GM12892 (cell line): Measurements from ENCODE around the gene DMAP1.

Experiments
- DNase-seq: peaks from one replicate; pipeline ENCODE4 v3.0.0; 2011; ENCODE audit not compliant: insufficient read length
- FAIRE-seq: peaks from 2 replicates; lab custom pipeline; 2011; peaks lifted over from hg19 to GRCh38; lab: Jason Lieb, UNC
- POLR2A ChIP-seq: IDR thresholded peaks from 2 replicates; pipeline ENCODE4 v1.6.1; 2011; ENCODE audit warnings: low read depth, low read length, control low read depth
- POLR2AphosphoS5 ChIP-seq: IDR thresholded peaks from 2 replicates; pipeline ENCODE4 v1.6.1; 2011; ENCODE audit warnings: low read depth, low read length, control low read depth
- TAF1 ChIP-seq: IDR thresholded peaks from 2 replicates; pipeline ENCODE4 v1.6.1; 2011; ENCODE audit warnings: low read depth, mild to moderate bottlenecking, control low read depth, low read length, borderline replicate concordance

The DMAP1 gene

DNA sequence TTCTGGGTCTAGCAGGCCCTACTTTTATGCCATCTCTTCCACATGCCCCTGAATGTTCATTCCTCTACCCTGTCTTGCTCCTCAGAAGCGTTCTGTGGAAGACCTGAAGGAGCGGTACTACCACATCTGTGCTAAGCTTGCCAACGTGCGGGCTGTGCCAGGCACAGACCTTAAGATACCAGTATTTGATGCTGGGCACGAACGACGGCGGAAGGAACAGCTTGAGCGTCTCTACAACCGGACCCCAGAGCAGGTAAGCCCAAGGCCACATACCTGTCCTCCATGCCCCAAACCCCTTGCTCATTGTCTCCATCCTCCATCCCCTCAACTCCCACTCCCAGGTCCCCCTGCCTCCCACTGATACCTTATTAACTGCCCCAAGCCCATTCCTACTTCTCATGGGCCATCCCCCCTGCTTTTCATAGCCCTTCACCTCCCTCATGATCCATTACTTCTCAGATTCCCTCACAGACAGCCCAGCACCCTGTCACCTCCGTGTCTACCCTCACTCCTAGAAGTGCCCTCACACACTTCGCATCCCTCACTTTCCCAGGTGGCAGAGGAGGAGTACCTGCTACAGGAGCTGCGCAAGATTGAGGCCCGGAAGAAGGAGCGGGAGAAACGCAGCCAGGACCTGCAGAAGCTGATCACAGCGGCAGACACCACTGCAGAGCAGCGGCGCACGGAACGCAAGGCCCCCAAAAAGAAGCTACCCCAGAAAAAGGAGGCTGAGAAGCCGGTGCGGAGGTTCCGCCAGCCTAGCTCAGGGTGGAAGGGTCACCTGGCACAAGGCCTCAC, 5.4 kb downstream of the DMAP1 start:
- TF ChIP-seq POLR2A (no peak), TAF1 (no peak), POLR2AphosphoS5 (no peak)
- DNase-seq (no peak), FAIRE-seq (no peak)

DNA sequence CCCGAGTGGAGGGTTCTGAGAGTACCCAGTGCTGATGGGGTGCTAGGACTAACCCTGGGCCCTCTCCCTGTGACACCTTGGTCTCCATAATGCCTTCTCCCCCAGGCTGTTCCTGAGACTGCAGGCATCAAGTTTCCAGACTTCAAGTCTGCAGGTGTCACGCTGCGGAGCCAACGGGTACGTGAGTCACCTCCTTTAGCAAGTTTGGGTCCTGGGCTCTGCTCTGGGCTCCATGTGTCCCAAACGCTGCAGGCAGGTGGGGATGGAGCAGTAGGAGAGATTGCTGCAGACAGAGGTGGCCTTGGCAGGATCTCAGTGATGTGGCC, 6.0 kb downstream of the DMAP1 start:
- DNase-seq (no peak), FAIRE-seq (no peak)
- TF ChIP-seq POLR2A: no peak
- no peak for TF ChIP-seq POLR2AphosphoS5
- no peak for TF ChIP-seq TAF1

DNA sequence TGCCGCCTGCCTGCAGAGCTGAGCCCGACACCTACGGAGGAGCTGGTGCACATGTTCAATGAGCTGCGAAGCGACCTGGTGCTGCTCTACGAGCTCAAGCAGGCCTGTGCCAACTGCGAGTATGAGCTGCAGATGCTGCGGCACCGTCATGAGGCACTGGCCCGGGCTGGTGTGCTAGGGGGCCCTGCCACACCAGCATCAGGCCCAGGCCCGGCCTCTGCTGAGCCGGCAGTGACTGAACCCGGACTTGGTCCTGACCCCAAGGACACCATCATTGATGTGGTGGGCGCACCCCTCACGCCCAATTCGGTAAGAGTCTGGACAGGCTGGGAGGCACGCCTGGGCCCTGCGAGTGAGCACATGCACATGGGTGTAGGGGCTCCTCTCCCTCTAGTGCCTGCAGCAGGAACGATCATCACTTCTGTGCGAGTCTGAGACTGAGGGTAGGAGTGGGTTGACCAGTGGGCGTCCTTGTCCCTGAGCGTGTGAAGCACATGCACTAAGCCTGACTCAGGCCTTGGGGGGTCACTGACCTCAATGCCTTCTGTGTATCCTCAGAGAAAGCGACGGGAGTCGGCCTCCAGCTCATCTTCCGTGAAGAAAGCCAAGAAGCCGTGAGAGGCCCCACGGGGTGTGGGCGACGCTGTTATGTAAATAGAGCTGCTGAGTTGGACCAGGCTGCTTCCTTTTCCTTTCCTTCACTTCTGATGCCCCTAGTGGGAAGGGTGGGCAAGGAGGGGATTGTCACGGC, 6.9 kb downstream of the DMAP1 start:
- TF ChIP-seq TAF1: no peak
- no peak for TF ChIP-seq POLR2AphosphoS5
- no peak for TF ChIP-seq POLR2A
- DNase-seq (no peak), FAIRE-seq (no peak)

DNA sequence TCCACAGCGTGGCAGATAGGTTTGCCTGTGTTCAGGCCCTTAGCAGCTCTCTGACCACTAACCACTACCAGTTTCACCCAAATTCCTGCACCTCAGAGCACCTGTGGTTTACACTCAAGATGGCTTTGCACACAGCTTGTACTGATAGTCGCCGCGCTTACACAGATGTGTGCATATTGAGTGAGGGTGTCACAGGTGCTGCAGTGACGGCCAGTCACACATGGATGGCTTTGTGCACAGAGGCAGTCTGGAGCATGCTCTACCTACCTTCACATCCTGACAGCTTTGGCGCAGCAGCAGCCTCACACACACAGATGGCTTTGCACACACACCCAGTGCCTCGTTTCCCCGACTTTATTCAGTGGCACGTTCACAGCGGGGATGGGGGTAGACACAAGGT, 7.5 kb downstream of the DMAP1 start:
- no peak for FAIRE-seq
- DNase-seq: no peak
- TF ChIP-seq TAF1 (no peak), POLR2AphosphoS5 (no peak; the same call in 1 of the 2 replicates), POLR2A (no peak)

DNA sequence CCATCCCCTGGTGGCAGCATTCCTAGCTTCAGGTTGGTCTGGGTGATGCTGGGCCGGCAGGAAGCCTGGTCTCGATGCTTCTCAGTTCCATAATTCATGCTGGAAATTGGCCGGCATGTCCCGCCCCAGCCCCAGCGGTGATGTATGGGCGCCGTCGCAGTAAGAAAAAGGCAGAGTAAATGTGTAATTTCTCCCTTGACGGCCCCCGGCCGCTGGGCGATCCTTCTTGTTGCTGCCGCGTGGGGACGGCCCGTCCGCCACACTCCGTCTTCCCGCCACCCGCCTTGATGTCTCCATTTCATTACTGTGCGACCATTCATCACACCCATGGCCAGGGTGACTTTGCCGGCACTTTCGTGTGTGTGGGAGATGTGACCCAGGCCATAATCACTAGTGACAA, 8.5 kb downstream of the DMAP1 start:
- FAIRE-seq: no peak
- no peak for DNase-seq
- TF ChIP-seq POLR2A: no peak
- no peak for TF ChIP-seq TAF1
- TF ChIP-seq POLR2AphosphoS5: no peak

DNA sequence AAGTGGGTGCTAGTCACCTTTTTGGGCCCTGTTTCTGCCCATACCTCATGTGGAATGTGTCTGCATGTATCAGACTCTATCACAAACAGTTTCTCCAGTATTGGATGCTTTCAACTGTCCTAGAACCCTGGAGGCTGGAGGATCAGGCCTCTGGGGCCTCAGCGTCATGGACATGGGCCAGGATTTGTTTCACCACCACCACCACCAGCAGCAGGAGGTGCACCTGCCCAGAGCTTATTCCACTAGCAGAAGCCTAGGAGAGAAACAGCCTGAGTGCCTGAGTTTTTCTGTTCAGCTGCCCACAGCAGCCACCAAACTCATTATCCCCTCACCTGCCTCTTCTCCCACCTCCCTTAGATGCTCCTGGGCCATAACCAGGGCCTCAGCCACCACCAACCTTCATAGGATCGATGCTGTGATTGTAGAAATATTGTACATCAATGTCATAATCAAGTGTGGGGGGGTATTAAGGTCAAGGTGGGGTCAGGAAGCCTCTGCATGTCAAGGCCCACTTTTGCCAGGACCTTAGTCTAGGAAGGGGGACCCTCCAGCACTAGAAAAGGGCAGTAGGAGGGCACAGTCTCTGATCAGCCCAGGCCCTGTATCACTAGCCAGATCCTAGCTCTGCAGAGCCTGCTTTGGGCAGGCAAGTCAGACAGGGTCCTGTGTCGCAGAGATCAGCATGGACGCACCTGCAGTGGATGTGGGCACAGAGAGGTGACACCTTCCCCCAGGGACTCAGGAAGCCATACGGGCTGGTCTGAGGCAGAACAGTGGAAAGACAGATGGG, 9.3 kb downstream of the DMAP1 start:
- TF ChIP-seq POLR2A: peak; percentile 29; the same call in 1 of the 2 replicates
- TF ChIP-seq TAF1: no peak
- DNase-seq (no peak), FAIRE-seq (no peak)

DNA sequence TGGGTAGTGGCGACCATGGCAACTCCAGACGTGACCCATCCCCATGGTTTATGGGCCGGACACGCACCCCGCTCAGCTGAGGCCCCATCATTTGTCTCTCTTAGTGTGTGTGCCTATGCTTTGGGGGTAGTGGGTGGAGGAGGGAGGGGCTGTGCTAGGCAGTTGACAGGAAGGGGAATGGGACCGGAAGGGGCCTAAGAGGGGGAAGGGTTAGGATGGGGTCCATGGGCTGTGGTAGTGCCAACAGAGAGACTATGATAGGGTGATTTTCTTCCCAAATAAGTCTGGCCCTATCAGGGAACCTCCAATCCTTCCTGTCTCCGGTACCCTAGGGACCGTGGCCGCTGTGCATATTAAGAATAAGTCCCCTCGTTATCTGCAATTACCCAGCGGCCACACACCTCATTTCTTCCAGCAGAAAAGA, 9.9 kb downstream of the DMAP1 start:
- DNase-seq (no peak), FAIRE-seq (no peak)
- no peak for TF ChIP-seq TAF1

DNA sequence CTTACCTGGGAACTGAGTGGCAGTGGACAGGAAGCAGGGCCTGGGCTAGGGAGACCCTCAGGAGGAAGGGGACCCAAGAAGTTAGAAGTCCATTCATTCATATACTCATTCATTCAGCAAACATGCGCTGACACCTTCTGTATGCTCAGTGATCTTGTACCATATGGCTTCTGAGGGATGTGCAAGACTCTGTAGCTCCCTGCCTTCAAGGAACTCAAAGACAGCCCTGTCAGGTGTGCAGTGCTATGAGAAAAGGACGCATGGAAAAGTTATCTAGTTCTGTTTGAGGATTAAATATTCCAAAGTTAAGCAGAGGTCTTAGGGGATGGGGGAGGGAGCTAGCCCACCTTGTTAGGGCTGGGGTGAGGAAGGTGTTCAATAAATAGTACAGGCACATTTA, 12.5 kb downstream of the DMAP1 start:
- TF ChIP-seq TAF1: no peak
- TF ChIP-seq POLR2A: no peak
- no peak for TF ChIP-seq POLR2AphosphoS5
- no peak for FAIRE-seq
- no peak for DNase-seq

DNA sequence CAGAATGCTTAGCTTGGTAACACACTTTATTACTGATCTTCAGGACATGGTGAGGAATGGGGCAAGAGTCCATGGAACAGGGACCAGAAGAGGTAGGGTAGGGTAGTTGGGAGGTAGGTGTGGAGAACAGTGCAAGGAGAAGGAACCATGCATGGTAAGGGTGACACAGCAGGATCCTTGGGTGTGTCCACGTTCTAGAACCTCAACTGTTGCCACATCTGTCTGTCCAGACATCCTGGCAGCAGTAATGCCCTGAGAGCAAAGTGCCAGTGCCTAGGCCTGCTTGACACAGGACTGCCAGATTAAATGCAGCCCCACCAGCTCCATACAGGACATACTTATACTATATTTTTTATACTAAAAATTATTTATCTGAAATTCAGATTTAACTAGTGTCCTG, 13.9 kb downstream of the DMAP1 start:
- DNase-seq (no peak), FAIRE-seq (no peak)
- TF ChIP-seq POLR2AphosphoS5 (no peak), TAF1 (no peak), POLR2A (no peak)

DNA sequence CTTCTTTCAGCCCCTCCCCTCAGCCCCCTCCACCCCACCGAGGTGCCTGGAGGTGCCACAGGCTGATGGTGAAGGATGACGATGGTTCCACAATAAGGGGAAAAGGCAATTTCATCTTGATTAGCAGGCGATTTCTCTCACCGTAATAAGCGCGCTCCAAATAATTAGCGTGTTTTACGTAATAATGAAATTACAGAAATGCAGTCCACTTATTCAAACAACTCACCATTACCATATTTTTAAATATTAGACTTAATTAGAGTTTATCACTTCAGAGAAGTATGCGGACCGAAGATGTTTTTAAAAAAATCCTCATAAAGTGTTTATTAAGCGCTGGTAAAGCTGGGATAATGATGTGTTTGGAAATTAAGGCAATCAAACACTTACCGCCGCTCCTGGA, 14.9 kb downstream of the DMAP1 start:
- TF ChIP-seq POLR2A (no peak), POLR2AphosphoS5 (no peak)
- no peak for FAIRE-seq
- DNase-seq: no peak

DNA sequence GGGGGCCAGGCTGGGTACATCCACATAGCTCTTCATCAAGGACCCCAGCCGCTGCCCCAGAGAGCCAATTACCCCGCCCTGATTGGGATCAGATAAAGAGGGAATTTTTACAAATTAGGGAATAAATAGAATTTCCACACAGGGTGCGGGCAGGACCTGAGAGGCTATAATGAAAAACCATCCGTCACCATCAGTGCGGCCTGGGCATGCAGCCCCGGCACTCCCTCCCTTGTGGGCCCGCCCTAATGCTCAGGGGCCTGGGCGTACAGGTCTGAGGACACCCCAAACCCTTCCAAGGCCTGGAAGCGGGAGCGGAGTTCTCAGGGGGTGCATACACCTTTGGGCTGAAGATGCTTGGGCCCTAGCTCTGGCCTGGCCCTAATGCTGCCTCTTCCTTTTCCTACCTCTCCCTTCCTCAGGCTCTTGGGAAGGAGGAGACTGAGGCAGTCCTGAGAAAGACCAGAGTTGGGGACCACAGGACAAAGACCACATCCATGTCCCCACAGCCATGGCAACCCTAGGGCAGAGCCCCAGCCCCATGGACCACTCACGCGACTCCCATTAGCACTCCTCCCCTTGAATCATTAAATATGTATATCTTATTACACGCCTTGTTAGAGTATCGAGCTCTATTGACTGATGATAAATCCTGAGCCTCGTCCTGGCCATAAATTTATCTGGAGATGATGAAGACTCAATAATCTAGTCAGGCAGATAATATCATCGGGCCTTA, 16.3 kb downstream of the DMAP1 start:
- TF ChIP-seq TAF1: no peak
- no peak for TF ChIP-seq POLR2AphosphoS5
- TF ChIP-seq POLR2A: no peak
- DNase-seq (no peak), FAIRE-seq (no peak)

DNA sequence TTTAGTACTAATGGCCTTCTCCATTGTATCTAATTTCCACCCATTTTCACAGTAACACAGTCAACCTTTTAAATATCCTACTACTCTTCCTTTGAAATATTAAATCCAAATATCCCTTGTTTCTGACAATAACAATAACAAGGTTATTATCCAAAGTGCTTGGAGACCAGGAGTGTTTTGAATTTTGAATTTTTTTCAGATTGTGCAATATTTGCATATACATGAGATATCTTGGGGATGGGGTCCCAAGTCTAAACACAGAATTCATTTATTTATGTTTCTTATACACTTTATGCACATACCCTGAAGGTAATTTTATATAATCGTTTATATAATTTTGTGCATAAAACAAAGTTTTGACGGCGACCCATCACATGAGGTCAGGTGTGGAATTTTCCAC, 17.5 kb downstream of the DMAP1 start:
- FAIRE-seq: no peak
- no peak for TF ChIP-seq POLR2AphosphoS5
- no peak for TF ChIP-seq POLR2A
- TF ChIP-seq TAF1: no peak
- DNase-seq: no peak
